GM10248 (cell line): ENCODE results near the gene TUBE1.
"Not testable (repeated sequence)": the region's sequence is repeated elsewhere in the genome, so short reads cannot be mapped to it uniquely, and the experiment has no call there.

Source experiments
- CTCF ChIA-PET: fragments of 300-600 bp; sonication (Branson Sonifier 250); formaldehyde crosslinking; extraction: SDS; loops from one replicate; lab custom pipeline; 2021; ENCODE audit warnings: antibody characterized with exemption; lab: Yijun Ruan, JAX
- POLR2A ChIA-PET: fragments of 350-650 bp; sonication (Branson Sonifier 250); formaldehyde crosslinking; extraction: SDS; loops from one replicate; lab custom pipeline; 2020; ENCODE audit warnings: antibody characterized with exemption; lab: Yijun Ruan, JAX
- DNase-seq: peaks from one replicate; pipeline ENCODE4 v3.0.0; 2012; ENCODE audit errors: extremely low spot score
- TF ChIP-seq, protein P1 (sequence below): IDR thresholded peaks from 2 replicates; pipeline ENCODE4 v1.5.1; 2012; ENCODE audit warnings: mild to moderate bottlenecking, low read depth; ENCODE audit errors: extremely low read depth, missing control alignments, control extremely low read depth

TUBE1 gene

GRCh38 chr6:112049026-112049799 lies 38.1 kb downstream of the TUBE1 start:
- CTCF ChIA-PET = interaction anchor here (1.1 to 2.5 kb wide), 7 partner anchors 8 to 339 kb away, joined by 3 to 15 read pairs (median 4); no protein-coding TSS in a partner anchor
- POLR2A ChIA-PET = no interaction called here
- DNase-seq = no peak
- TF ChIP-seq, protein P1, sequence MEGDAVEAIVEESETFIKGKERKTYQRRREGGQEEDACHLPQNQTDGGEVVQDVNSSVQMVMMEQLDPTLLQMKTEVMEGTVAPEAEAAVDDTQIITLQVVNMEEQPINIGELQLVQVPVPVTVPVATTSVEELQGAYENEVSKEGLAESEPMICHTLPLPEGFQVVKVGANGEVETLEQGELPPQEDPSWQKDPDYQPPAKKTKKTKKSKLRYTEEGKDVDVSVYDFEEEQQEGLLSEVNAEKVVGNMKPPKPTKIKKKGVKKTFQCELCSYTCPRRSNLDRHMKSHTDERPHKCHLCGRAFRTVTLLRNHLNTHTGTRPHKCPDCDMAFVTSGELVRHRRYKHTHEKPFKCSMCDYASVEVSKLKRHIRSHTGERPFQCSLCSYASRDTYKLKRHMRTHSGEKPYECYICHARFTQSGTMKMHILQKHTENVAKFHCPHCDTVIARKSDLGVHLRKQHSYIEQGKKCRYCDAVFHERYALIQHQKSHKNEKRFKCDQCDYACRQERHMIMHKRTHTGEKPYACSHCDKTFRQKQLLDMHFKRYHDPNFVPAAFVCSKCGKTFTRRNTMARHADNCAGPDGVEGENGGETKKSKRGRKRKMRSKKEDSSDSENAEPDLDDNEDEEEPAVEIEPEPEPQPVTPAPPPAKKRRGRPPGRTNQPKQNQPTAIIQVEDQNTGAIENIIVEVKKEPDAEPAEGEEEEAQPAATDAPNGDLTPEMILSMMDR = no peak

- DNase-seq, CTCF ChIA-PET, POLR2A ChIA-PET: not testable (repeated sequence)
Measured at GRCh38 chr6:112047523-112047922, 39.8 kb downstream of the TUBE1 start.

GRCh38 chr6:112044856-112045255 lies 42.4 kb downstream of the TUBE1 start:
- TF ChIP-seq, protein P1 = no peak

DNA sequence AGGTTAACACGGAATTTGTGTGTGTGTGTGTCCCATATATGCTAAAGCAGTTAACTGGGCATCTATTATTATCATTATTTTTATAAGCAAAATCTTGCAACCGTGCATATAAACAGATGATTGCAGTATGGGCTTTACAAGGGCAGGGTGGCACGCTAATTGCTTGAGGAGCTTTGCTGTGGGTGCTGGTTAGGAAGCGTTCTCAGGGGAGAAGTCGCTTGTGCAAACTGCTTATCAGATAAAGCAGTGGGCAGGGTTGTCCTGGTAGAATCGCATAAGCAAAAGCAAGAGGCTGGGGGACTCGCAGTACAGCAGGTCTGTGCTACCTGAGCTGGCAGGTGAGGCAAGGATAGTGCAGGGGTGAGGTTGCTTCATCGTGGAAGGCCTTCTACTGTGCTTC lies 43.1 kb downstream of the TUBE1 start:
- ChIA-PET POLR2A (no interaction called here), CTCF (interaction anchor here (0.7 to 7.5 kb wide), 22 partner anchors 8 to 785 kb away, joined by 3 to 101 read pairs (median 6); partner anchors contain the start of gene CCN6)
- no peak for DNase-seq
- TF ChIP-seq, protein P1 = no peak

More at GRCh38 chr6:112044856-112045255, 42.4 kb downstream of the TUBE1 start:
- POLR2A ChIA-PET = no interaction called here
- no peak for DNase-seq
- CTCF ChIA-PET = interaction anchor here (0.7 to 7.5 kb wide), 19 partner anchors 9 to 786 kb away, joined by 3 to 101 read pairs (median 7); partner anchors contain the start of gene CCN6

GRCh38 chr6:112043032-112044007 lies 44.0 kb downstream of the TUBE1 start:
- ChIA-PET POLR2A (interaction anchor here (0.7 kb wide), 1 partner anchor 44 kb away, joined by 5 read pairs; the partner anchor contains the start of genes FAM229B and TUBE1), CTCF (interaction anchor here (0.6 to 7.5 kb wide), 56 partner anchors 11 to 1033 kb away, joined by 3 to 101 read pairs (median 4); partner anchors contain the start of genes CCN6, FAM229B and TUBE1)
- peak; percentile 87 for DNase-seq
- TF ChIP-seq, protein P1 = peak; percentile 98

GRCh38 chr6:112041535-112041934 lies 45.7 kb downstream of the TUBE1 start:
- TF ChIP-seq, protein P1 = no peak
- POLR2A ChIA-PET = interaction anchor here (0.6 kb wide), 1 partner anchor 196 kb away, joined by 3 read pairs; no protein-coding TSS in a partner anchor
- CTCF ChIA-PET = interaction anchor here (1.0 to 7.5 kb wide), 25 partner anchors 9 to 782 kb away, joined by 3 to 101 read pairs (median 5); a partner anchor contains a TSS
- no peak for DNase-seq
